ENCODE results near the gene KDELR1. TPM values are rescaled to one million over a fixed set of nuclear protein-coding genes. Genes with fewer than 3 reads are reported as not detected.

Gene KDELR1
- total and polyA plus RNA-seq, 3 donors from 2014 or later, result 149 to 187 (median 155) TPM

GRCh38 chr19:48342841-48343540, 48.4 kb downstream of the KDELR1 start:
- no peaks in the 10 kb centered on the region for H3K27me3 ChIP-seq
- no peaks in the 10 kb centered on the region for H3K36me3 ChIP-seq (ENCODE audit: low read depth, missing control alignments)
- WGBS, 2 donors, result 91 to 92% methylated on average over 23 of the region's 23 CpGs
- H3K9me3 ChIP-seq, result no peaks in the 10 kb centered on the region
- H3K27ac ChIP-seq, result no peak overlapping the region
- no peak overlapping the region for H3K4me3 ChIP-seq
- H3K4me1 ChIP-seq, result peaks cover 15% of the 10 kb centered on the region
- intact Hi-C loops (cut with DNase I; ENCODE audit: low total_unique reads), result no loop called here
- TF ChIP-seq POLR2A (IDR thresholded peaks at IDR 0.05), result no peak
- TF ChIP-seq CTCF (IDR thresholded peaks at IDR 0.05), result no peak
- DNase-seq, result no peak

DNA sequence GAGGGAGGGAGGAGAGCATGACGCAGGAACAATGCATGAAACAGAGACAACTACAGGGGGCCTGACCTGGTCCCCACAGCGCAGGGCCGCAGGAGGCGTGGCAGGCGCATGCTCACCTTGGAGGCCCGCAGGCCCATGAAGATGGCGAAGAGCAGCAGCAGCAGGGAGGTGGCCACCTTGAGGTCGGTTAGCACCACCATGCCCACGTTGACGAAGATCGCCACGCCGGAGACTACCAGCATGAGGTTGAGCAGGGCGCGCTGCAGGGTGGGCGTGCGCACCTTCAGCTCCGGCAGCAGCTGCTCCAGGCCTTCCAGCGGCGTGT, 49.0 kb downstream of the KDELR1 start:
- Histone ChIP-seq H3K4me3 (no peak overlapping the region), H3K36me3 (ENCODE audit: low read depth, missing control alignments) (no peaks in the 10 kb centered on the region), H3K4me1 (peaks cover 11% of the 10 kb centered on the region), H3K27ac (no peak overlapping the region), H3K27me3 (no peaks in the 10 kb centered on the region), H3K9me3 (no peaks in the 10 kb centered on the region)
- 76 to 86% methylated on average over 20 of the region's 20 CpGs for WGBS, 2 donors
- no peak for DNase-seq
- intact Hi-C loops (cut with DNase I; ENCODE audit: low total_unique reads), result no loop called here
- no peak for TF ChIP-seq CTCF (IDR thresholded peaks at IDR 0.05)
- TF ChIP-seq POLR2A (IDR thresholded peaks at IDR 0.05), result no peak

GRCh38 chr19:48341515-48342413, 49.6 kb downstream of the KDELR1 start:
- H3K4me1 ChIP-seq, result peaks cover 5% of the 10 kb centered on the region
- WGBS, 2 donors, result 88 to 93% methylated on average over 10 of the region's 10 CpGs
- intact Hi-C loops (cut with DNase I; ENCODE audit: low total_unique reads), result no loop called here
- no peak overlapping the region for H3K27ac ChIP-seq
- no peaks in the 10 kb centered on the region for H3K36me3 ChIP-seq (ENCODE audit: low read depth, missing control alignments)
- TF ChIP-seq POLR2A (IDR thresholded peaks at IDR 0.05) (no peak), CTCF (IDR thresholded peaks at IDR 0.05) (no peak)
- no peak for DNase-seq
- H3K27me3 ChIP-seq, result no peaks in the 10 kb centered on the region
- H3K9me3 ChIP-seq, result no peaks in the 10 kb centered on the region
- H3K4me3 ChIP-seq, result no peak overlapping the region

GRCh38 chr19:48340995-48341394, 50.4 kb downstream of the KDELR1 start:
- Histone ChIP-seq H3K27ac (no peak overlapping the region), H3K27me3 (no peaks in the 10 kb centered on the region), H3K4me1 (no peaks in the 10 kb centered on the region), H3K4me3 (no peak overlapping the region), H3K36me3 (ENCODE audit: low read depth, missing control alignments) (no peaks in the 10 kb centered on the region), H3K9me3 (no peaks in the 10 kb centered on the region)
- no peak for DNase-seq
- WGBS, 2 donors, result 88 to 94% methylated on average over 11 of the region's 11 CpGs
- intact Hi-C loops (cut with DNase I; ENCODE audit: low total_unique reads), result no loop called here
- TF ChIP-seq CTCF (IDR thresholded peaks at IDR 0.05) (no peak), POLR2A (IDR thresholded peaks at IDR 0.05) (no peak)
